Prostate gland (tissue), 2 donors: ENCODE results near the gene WDFY4.

Experiments used
- CTCF ChIP-seq, 4 experiments: fragments of 200-600 bp in 2 of 4; fragments of 450-650 bp in 2 of 4; sonication (generic) in 2 of 4; IDR thresholded peaks; 1 replicate in 3 of 4; 2 replicates in 1 of 4; pipeline ENCODE4 v1.5.1; 2016 to 2019; ENCODE audit warnings: antibody characterized with exemption in 4 of 4, mild to moderate bottlenecking in 2 of 4, moderate library complexity in 2 of 4
- POLR2A ChIP-seq: fragments of 450-650 bp; IDR thresholded peaks from one replicate; pipeline ENCODE4 v1.6.1; 2016; ENCODE audit warnings: antibody characterized with exemption, mild to moderate bottlenecking
- POLR2AphosphoS5 ChIP-seq: sonication (generic); formaldehyde crosslinking; IDR thresholded peaks from one replicate; pipeline ENCODE4 v1.6.1; 2017; ENCODE audit warnings: antibody characterized with exemption

- no peak for TF ChIP-seq CTCF (IDR thresholded peaks at IDR 0.05)
- TF ChIP-seq POLR2AphosphoS5 = no peak
- TF ChIP-seq POLR2A = no peak
Measured at GRCh38 chr10:48805848-48806247, 121.2 kb downstream of the WDFY4 start.
